IMR-90 (cell line): ENCODE data around the gene BECN2.

Experiments
- BHLHE40 ChIP-seq: fragments of 150-350 bp; IDR thresholded peaks from 2 replicates; pipeline ENCODE4 v1.6.1; 2016; ENCODE audit warnings: mild to moderate bottlenecking, low read depth, low read length
- CEBPB ChIP-seq: IDR thresholded peaks from 2 replicates; pipeline ENCODE4 v1.6.1; 2012; ENCODE audit warnings: low read depth, low read length, improper control_type of control experiment
- FOS ChIP-seq: fragments of 150-350 bp; IDR thresholded peaks from 2 replicates; pipeline ENCODE4 v1.6.1; 2016; ENCODE audit warnings: low read depth, low read length
- MAFK ChIP-seq: IDR thresholded peaks from 2 replicates; pipeline ENCODE4 v1.6.1; 2012; ENCODE audit warnings: low read depth, low read length, improper control_type of control experiment
- MAZ ChIP-seq: IDR thresholded peaks from 2 replicates; pipeline ENCODE4 v1.6.1; 2012; ENCODE audit warnings: low read depth, mild to moderate bottlenecking, low read length, improper control_type of control experiment, moderate library complexity, borderline replicate concordance
- POLR2A ChIP-seq: IDR thresholded peaks from 2 replicates; pipeline ENCODE4 v1.6.1; 2012; ENCODE audit warnings: mild to moderate bottlenecking, low read depth, low read length
- RAD21 ChIP-seq: IDR thresholded peaks from 2 replicates; pipeline ENCODE4 v1.6.1; 2012; ENCODE audit warnings: low read length, improper control_type of control experiment
- RCOR1 ChIP-seq: IDR thresholded peaks from 2 replicates; pipeline ENCODE4 v1.6.1; 2012; ENCODE audit warnings: mild to moderate bottlenecking, low read length, improper control_type of control experiment; ENCODE audit not compliant: insufficient replicate concordance
- RFX5 ChIP-seq: IDR thresholded peaks from 2 replicates; pipeline ENCODE4 v1.8.0; 2012; ENCODE audit warnings: low read depth, mild to moderate bottlenecking, low read length, moderate library complexity
- SMC3 ChIP-seq: fragments of 150-350 bp; IDR thresholded peaks from 2 replicates; pipeline ENCODE4 v1.6.1; 2016; ENCODE audit warnings: low read depth, mild to moderate bottlenecking, antibody characterized with exemption, low read length, moderate library complexity
- USF2 ChIP-seq: fragments of 150-350 bp; IDR thresholded peaks from 2 replicates; pipeline ENCODE4 v1.6.1; 2017; ENCODE audit warnings: mild to moderate bottlenecking, antibody characterized with exemption, low read length, low read depth
- TF ChIP-seq, protein P1 (sequence below): conservative IDR thresholded peaks from 2 replicates; pipeline ENCODE4 v1.5.1; 2012; ENCODE audit warnings: mild to moderate bottlenecking, low read depth, low read length, improper control_type of control experiment

GRCh38 chr1:241968611-241969010, 11.0 kb downstream of the BECN2 start:
- TF ChIP-seq, protein P1, sequence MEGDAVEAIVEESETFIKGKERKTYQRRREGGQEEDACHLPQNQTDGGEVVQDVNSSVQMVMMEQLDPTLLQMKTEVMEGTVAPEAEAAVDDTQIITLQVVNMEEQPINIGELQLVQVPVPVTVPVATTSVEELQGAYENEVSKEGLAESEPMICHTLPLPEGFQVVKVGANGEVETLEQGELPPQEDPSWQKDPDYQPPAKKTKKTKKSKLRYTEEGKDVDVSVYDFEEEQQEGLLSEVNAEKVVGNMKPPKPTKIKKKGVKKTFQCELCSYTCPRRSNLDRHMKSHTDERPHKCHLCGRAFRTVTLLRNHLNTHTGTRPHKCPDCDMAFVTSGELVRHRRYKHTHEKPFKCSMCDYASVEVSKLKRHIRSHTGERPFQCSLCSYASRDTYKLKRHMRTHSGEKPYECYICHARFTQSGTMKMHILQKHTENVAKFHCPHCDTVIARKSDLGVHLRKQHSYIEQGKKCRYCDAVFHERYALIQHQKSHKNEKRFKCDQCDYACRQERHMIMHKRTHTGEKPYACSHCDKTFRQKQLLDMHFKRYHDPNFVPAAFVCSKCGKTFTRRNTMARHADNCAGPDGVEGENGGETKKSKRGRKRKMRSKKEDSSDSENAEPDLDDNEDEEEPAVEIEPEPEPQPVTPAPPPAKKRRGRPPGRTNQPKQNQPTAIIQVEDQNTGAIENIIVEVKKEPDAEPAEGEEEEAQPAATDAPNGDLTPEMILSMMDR: no peak
- TF ChIP-seq POLR2A (no peak), MAFK (no peak), RAD21 (no peak), FOS (no peak), CEBPB (no peak), SMC3 (no peak), BHLHE40 (no peak), RFX5 (no peak), RCOR1 (no peak), USF2 (no peak), MAZ (no peak)
